Left ventricle myocardium inferior (tissue), 1 donor: Measurements from ENCODE around the gene PIK3CD. TPM values are rescaled to one million over a fixed set of nuclear protein-coding genes. Genes with fewer than 3 reads are reported as not detected.

Experiments
- DNase-seq: peaks from one replicate; pipeline ENCODE4 v3.0.0-alpha.2; 2020
- H3K27ac ChIP-seq: fragments of 200-600 bp; replicated peaks from 2 replicates; pipeline ENCODE4 v1.8.0; 2021
- H3K27me3 ChIP-seq: fragments of 200-600 bp; 2 replicates; pipeline ENCODE4 v1.8.0; 2021; ENCODE audit warnings: low read depth
- H3K36me3 ChIP-seq: fragments of 200-600 bp; 2 replicates; pipeline ENCODE4 v1.8.0; 2021
- H3K4me1 ChIP-seq: fragments of 200-600 bp; 2 replicates; pipeline ENCODE4 v1.8.0; 2021
- H3K4me3 ChIP-seq: fragments of 200-600 bp; 2 replicates; pipeline ENCODE4 v1.8.0; 2021; ENCODE audit warnings: mild to moderate bottlenecking, moderate library complexity
- H3K9me3 ChIP-seq: fragments of 200-600 bp; replicated peaks from 2 replicates; pipeline ENCODE4 v1.8.0; 2021
- intact Hi-C: fragments of 100-400 bp; cut with micrococcal nuclease; formaldehyde crosslinking; loops from one replicate; pipeline ENCODE4 v1.11.0; 2022
- total RNA-seq: library from RNA; stranded (reverse); fragmentation: NEBNext Ultra II Directional; extraction: Animal tissue kit (Norgen Biotek cat#: 25700); gene quantifications from one replicate; pipeline ENCODE4 v1.2.1, GENCODE V29; 2021
- TF ChIP-seq, protein P1 (sequence below): fragments of 200-600 bp; IDR thresholded peaks from 2 replicates; pipeline ENCODE4 v1.8.0; 2021; ENCODE audit warnings: antibody characterized with exemption, mild to moderate bottlenecking, borderline replicate concordance
- donor health status: DM: no; HTN: yes; CAD: no; lungs with severe emphysema.

Gene PIK3CD
- total RNA-seq, 1 donor from 2014 or later, result 2.6 TPM

DNA sequence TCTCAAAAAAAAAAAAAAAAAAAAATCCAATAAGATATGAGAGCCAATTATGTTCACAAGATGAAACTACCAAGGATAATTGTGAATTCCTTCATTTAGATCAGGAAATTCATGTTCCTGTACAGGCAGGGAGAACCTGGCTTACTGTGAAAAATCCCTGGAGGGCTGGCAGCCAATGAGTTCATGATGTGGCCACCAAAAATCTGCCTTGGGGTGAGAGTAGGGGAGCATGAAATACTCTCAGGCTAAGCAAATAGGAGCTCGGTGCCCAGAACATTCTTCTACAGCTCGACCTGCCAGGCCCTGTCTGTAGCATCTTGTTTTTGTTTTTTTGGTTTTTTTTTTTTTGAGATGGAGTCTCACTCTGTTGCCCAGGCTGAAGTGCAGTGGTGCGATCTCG, 50.1 kb downstream of the PIK3CD start:
- TF ChIP-seq, protein P1, sequence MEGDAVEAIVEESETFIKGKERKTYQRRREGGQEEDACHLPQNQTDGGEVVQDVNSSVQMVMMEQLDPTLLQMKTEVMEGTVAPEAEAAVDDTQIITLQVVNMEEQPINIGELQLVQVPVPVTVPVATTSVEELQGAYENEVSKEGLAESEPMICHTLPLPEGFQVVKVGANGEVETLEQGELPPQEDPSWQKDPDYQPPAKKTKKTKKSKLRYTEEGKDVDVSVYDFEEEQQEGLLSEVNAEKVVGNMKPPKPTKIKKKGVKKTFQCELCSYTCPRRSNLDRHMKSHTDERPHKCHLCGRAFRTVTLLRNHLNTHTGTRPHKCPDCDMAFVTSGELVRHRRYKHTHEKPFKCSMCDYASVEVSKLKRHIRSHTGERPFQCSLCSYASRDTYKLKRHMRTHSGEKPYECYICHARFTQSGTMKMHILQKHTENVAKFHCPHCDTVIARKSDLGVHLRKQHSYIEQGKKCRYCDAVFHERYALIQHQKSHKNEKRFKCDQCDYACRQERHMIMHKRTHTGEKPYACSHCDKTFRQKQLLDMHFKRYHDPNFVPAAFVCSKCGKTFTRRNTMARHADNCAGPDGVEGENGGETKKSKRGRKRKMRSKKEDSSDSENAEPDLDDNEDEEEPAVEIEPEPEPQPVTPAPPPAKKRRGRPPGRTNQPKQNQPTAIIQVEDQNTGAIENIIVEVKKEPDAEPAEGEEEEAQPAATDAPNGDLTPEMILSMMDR, result no peak
- no peak for DNase-seq
- Histone ChIP-seq H3K4me3 (no peak overlapping the region), H3K27ac (no peak overlapping the region), H3K4me1 (no peaks in the 10 kb centered on the region), H3K27me3 (no peaks in the 10 kb centered on the region), H3K9me3 (no peaks in the 10 kb centered on the region), H3K36me3 (no peaks in the 10 kb centered on the region)
- intact Hi-C loops, result no loop called here

DNA sequence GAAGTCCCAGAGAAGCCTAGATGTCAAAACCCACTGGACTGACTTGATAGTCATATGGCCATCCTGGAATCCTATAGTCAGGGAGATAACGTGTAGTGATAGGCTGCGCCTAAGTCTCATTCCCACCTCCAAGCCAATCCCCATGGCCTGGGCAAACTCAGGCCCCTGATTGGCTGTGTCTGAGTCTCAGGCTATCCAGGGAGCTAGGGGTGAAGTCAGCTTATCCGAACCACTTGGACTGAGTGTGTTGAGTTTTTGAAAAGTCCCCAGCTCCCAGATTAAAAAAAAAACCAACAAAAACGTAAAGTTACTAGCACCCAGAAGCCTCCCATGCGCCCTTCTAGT, 51.6 kb downstream of the PIK3CD start:
- TF ChIP-seq, protein P1, result no peak
- DNase-seq, result no peak
- intact Hi-C loops, result no loop called here

DNA sequence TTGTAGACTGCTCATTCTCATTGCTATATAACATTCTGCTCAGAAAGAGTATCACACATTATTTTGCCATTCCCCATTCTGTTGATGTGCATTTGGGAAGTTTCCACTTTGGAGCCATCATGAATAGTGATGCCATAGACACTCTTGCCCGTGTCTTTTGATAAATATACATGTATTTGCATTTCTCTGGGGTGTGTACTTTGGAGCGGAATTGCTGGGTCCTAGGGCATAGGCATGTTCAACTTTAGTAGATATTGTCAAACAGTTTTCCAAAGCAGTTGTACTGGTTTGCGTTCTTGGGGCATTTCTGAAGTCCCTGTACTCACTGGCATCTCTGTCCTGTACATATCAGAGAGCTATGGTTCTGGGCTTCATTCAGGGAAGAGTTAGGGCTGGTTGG, 52.1 kb downstream of the PIK3CD start:
- TF ChIP-seq, protein P1, result no peak
- Histone ChIP-seq H3K4me3 (no peak overlapping the region), H3K27ac (no peak overlapping the region), H3K4me1 (no peaks in the 10 kb centered on the region), H3K9me3 (no peaks in the 10 kb centered on the region), H3K36me3 (no peaks in the 10 kb centered on the region), H3K27me3 (no peaks in the 10 kb centered on the region)
- no peak for DNase-seq
- intact Hi-C loops, result no loop called here

More for the DNA sequence above, 51.6 kb downstream of the PIK3CD start:
- Histone ChIP-seq H3K27ac (no peak overlapping the region), H3K4me1 (no peaks in the 10 kb centered on the region), H3K4me3 (no peak overlapping the region), H3K9me3 (no peaks in the 10 kb centered on the region), H3K36me3 (no peaks in the 10 kb centered on the region), H3K27me3 (no peaks in the 10 kb centered on the region)

DNA sequence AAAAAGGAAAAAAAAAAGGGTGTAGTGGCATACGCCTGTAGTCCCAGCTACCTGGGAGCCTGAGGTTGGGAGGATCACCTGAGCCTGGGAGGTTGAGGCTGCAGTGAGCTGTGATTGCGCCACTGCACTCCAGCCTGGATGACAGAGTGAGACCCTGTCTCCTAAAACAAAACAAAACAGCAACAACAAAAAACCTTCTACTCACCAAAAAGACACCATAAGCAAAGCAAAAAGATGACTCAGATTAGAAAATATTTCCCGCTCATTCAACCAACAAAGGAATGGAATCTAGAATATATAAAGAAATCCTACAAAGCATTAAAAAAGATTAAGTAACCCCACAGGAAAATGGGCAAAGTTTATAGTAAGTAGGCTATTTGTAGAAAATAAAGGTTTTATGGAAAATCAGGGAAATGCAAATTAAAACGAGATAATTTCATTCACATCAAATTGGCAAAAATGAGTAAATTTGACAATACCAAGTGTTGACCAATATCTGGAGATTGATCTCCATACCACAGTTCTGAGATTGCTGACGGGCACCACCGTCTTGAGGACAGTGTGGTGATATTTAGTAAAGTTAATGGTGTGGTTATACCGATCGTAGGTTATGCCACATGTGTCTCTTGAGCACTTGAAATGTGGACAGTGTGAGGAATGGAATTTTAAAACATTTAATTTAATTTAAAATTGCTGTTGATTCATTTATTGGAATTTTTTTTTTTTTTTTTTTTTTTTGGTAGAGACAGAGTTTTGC, 54.0 kb downstream of the PIK3CD start:
- DNase-seq, result no peak
- H3K9me3 ChIP-seq, result no peaks in the 10 kb centered on the region
- H3K4me3 ChIP-seq, result no peak overlapping the region
- intact Hi-C loops, result no loop called here
- H3K36me3 ChIP-seq, result no peaks in the 10 kb centered on the region
- TF ChIP-seq, protein P1, result no peak
- no peaks in the 10 kb centered on the region for H3K4me1 ChIP-seq
- H3K27me3 ChIP-seq, result no peaks in the 10 kb centered on the region
- H3K27ac ChIP-seq, result no peak overlapping the region

DNA sequence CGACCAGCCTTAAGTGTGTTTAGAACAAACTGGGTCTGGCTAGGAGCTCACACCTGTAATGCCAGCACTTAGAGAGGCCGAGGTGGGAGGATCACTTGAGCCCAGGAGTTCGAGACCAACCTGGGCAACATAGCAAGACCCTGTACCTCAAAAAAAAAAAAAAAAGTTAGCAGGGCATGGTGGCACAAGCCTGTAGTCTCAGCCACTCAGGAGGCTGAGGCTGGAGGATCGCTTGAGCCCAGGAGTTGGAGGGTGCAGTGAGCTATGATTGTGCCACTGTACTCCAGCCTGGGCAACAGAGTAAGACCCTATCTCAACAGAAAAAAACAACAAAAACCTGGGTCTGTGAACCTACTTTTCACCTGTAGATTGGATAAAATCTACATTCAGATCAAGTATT, 54.6 kb downstream of the PIK3CD start:
- no peak for DNase-seq
- H3K36me3 ChIP-seq, result no peaks in the 10 kb centered on the region
- H3K27ac ChIP-seq, result no peak overlapping the region
- TF ChIP-seq, protein P1, result no peak
- no peaks in the 10 kb centered on the region for H3K9me3 ChIP-seq
- no peak overlapping the region for H3K4me3 ChIP-seq
- H3K27me3 ChIP-seq, result no peaks in the 10 kb centered on the region
- H3K4me1 ChIP-seq, result no peaks in the 10 kb centered on the region
- intact Hi-C loops, result no loop called here

DNA sequence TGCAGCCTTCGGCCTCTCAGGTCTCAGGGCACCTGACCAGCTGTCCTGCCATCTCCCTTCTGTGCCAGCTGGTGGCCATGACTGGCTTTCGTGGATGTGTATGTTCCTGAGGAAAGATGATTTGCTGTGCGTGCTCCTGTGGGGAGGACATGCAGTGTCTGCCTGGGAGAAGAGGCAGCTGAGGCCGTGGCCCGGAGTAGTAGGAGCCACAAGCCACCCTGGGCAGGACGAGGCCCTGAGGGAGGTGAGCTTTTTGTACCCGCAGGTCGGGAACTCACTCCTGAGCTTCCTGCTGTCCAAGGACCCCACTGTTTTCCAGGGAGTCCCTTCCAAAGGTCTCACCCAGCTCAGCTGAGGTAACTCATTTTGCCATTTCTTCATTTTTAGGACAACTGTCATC, 58.5 kb downstream of the PIK3CD start:
- intact Hi-C loops, result no loop called here
- H3K4me1 ChIP-seq, result no peaks in the 10 kb centered on the region
- H3K36me3 ChIP-seq, result no peaks in the 10 kb centered on the region
- no peak overlapping the region for H3K4me3 ChIP-seq
- no peak overlapping the region for H3K27ac ChIP-seq
- DNase-seq, result no peak
- H3K9me3 ChIP-seq, result no peaks in the 10 kb centered on the region
- H3K27me3 ChIP-seq, result no peaks in the 10 kb centered on the region
- TF ChIP-seq, protein P1, result no peak
